Peyer's patch (tissue), 4 donors: ENCODE data around the gene STAT4.

Experiments
- CTCF ChIP-seq, 6 experiments: fragments of 450-650 bp in 4 of 6; fragments of 200-600 bp in 2 of 6; sonication (generic) in 1 of 6; IDR thresholded peaks; one replicate each; pipeline ENCODE4 v1.5.1; 2017 to 2019; ENCODE audit warnings: antibody characterized with exemption in 6 of 6, mild to moderate bottlenecking in 3 of 6, moderate library complexity in 1 of 6
- POLR2A ChIP-seq, 2 donors: fragments of 450-650 bp; IDR thresholded peaks; one replicate each; pipeline ENCODE4 v1.5.1; 2017; ENCODE audit warnings: antibody characterized with exemption in 2 of 2, mild to moderate bottlenecking in 2 of 2, moderate library complexity in 2 of 2

GRCh38 chr2:191184457-191184856 is 33.7 kb upstream of the STAT4 start:
- TF ChIP-seq CTCF (IDR thresholded peaks at IDR 0.05), result no peak
- TF ChIP-seq POLR2A (IDR thresholded peaks at IDR 0.05), result no peak
